ENCODE results near the gene RSAD1.

Gene RSAD1

GRCh38 chr17:50514388-50514787 is 35.7 kb downstream of the RSAD1 start:
- no peak for DNase-seq (ENCODE audit: extremely low spot score, insufficient read length, low read depth)
- FAIRE-seq = no peak

GRCh38 chr17:50514936-50515702 is 36.5 kb downstream of the RSAD1 start:
- no peak for DNase-seq (ENCODE audit: extremely low spot score, insufficient read length, low read depth)
- FAIRE-seq = no peak

GRCh38 chr17:50517011-50517410 is 38.4 kb downstream of the RSAD1 start:
- FAIRE-seq = no peak

GRCh38 chr17:50517504-50518383 is 39.1 kb downstream of the RSAD1 start:
- no peak for FAIRE-seq

More at GRCh38 chr17:50517011-50517410, 38.4 kb downstream of the RSAD1 start:
- no peak for DNase-seq (ENCODE audit: extremely low spot score, insufficient read length, low read depth)

GRCh38 chr17:50518384-50519023 is 39.8 kb downstream of the RSAD1 start:
- DNase-seq (ENCODE audit: extremely low spot score, insufficient read length, low read depth) = no peak
- FAIRE-seq = no peak

More at GRCh38 chr17:50517504-50518383, 39.1 kb downstream of the RSAD1 start:
- DNase-seq (ENCODE audit: extremely low spot score, insufficient read length, low read depth) = no peak

GRCh38 chr17:50519141-50519834 is 40.6 kb downstream of the RSAD1 start:
- FAIRE-seq (no peak), DNase-seq (ENCODE audit: extremely low spot score, insufficient read length, low read depth) (no peak)

GRCh38 chr17:50520483-50520882 is 41.8 kb downstream of the RSAD1 start:
- DNase-seq (ENCODE audit: extremely low spot score, insufficient read length, low read depth) (no peak), FAIRE-seq (no peak)

- no peak for DNase-seq (ENCODE audit: extremely low spot score, insufficient read length, low read depth)
- FAIRE-seq = no peak
These were observed 42.9 kb downstream of the RSAD1 start for GRCh38 chr17:50521514-50521913.

GRCh38 chr17:50522766-50523165 is 44.1 kb downstream of the RSAD1 start:
- FAIRE-seq = no peak
- DNase-seq (ENCODE audit: extremely low spot score, insufficient read length, low read depth) = no peak

- DNase-seq (ENCODE audit: extremely low spot score, insufficient read length, low read depth) = no peak
- FAIRE-seq = no peak
These were observed 44.5 kb downstream of the RSAD1 start for GRCh38 chr17:50523208-50523607.

- FAIRE-seq = no peak
- no peak for DNase-seq (ENCODE audit: extremely low spot score, insufficient read length, low read depth)
These were observed 46.2 kb downstream of the RSAD1 start for GRCh38 chr17:50524838-50525237.

- no peak for DNase-seq (ENCODE audit: extremely low spot score, insufficient read length, low read depth)
- FAIRE-seq = no peak
These were observed 48.6 kb downstream of the RSAD1 start for GRCh38 chr17:50527155-50527762.

GRCh38 chr17:50527949-50528474 is 49.4 kb downstream of the RSAD1 start:
- no peak for DNase-seq (ENCODE audit: extremely low spot score, insufficient read length, low read depth)
- no peak for FAIRE-seq

- FAIRE-seq = no peak
These were observed 51.2 kb downstream of the RSAD1 start for GRCh38 chr17:50529849-50530248.

GRCh38 chr17:50531428-50532025 is 52.9 kb downstream of the RSAD1 start:
- DNase-seq (ENCODE audit: extremely low spot score, insufficient read length, low read depth) = no peak
- no peak for FAIRE-seq

More at GRCh38 chr17:50529849-50530248, 51.2 kb downstream of the RSAD1 start:
- no peak for DNase-seq (ENCODE audit: extremely low spot score, insufficient read length, low read depth)

- FAIRE-seq (no peak), DNase-seq (ENCODE audit: extremely low spot score, insufficient read length, low read depth) (no peak)
These were observed 53.9 kb downstream of the RSAD1 start, which contains the start of gene EPN3 for GRCh38 chr17:50532452-50533024. TSS of gene EPN3 (plus strand) at chr17:50532735. CDS start at chr17:50536557, 3,822 bp downstream.

- FAIRE-seq (no peak), DNase-seq (ENCODE audit: extremely low spot score, insufficient read length, low read depth) (no peak)
These were observed 54.5 kb downstream of the RSAD1 start for GRCh38 chr17:50533185-50533584.

- DNase-seq (ENCODE audit: extremely low spot score, insufficient read length, low read depth) (no peak), FAIRE-seq (no peak)
These were observed 55.1 kb downstream of the RSAD1 start for GRCh38 chr17:50533720-50534148.
